Measurements from ENCODE around the gene DIPK2A. TPM values are rescaled to one million over a fixed set of nuclear protein-coding genes. Genes with fewer than 3 reads are reported as not detected.

DIPK2A gene
- total RNA-seq, 1 donor = 38.0 TPM

DNA sequence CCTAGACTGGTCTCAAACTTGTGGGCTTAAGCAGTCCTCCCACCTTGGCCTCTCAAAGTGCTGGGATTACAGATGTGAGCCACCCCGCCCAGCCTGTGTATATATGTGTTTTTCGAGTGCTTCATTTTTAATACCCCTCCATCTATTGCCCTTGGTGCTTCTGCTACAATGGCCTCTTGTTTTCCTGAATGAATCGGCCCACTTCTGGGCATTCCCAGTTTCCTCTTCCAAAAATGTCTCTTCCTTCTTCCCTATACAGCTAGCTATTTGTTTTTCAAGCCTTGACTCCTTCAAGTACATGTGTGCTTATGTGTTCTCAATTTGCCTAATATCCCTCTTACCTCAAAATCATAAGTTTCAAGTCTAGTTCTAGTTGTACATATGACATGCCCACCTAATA, 16.7 kb downstream of the DIPK2A start:
- no peak overlapping the region for H3K4me2 ChIP-seq (ENCODE audit: insufficient read depth, low read length)
- TF ChIP-seq, protein P1, sequence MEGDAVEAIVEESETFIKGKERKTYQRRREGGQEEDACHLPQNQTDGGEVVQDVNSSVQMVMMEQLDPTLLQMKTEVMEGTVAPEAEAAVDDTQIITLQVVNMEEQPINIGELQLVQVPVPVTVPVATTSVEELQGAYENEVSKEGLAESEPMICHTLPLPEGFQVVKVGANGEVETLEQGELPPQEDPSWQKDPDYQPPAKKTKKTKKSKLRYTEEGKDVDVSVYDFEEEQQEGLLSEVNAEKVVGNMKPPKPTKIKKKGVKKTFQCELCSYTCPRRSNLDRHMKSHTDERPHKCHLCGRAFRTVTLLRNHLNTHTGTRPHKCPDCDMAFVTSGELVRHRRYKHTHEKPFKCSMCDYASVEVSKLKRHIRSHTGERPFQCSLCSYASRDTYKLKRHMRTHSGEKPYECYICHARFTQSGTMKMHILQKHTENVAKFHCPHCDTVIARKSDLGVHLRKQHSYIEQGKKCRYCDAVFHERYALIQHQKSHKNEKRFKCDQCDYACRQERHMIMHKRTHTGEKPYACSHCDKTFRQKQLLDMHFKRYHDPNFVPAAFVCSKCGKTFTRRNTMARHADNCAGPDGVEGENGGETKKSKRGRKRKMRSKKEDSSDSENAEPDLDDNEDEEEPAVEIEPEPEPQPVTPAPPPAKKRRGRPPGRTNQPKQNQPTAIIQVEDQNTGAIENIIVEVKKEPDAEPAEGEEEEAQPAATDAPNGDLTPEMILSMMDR (IDR thresholded peaks at IDR 0.05; ENCODE audit: extremely low read depth, low read depth, low read length) = no peak
- H3K79me2 ChIP-seq (ENCODE audit: insufficient read depth, low read length) = no peaks in the 10 kb centered on the region
- no peaks in the 10 kb centered on the region for H3K9me3 ChIP-seq (ENCODE audit: low read depth, low read length)
- H3K36me3 ChIP-seq (ENCODE audit: insufficient read depth, low read length) = no peaks in the 10 kb centered on the region
- H2AFZ ChIP-seq (ENCODE audit: low read length) = no peak overlapping the region
- no peak overlapping the region for H3K4me3 ChIP-seq (ENCODE audit: insufficient read depth, low read length)
- no peaks in the 10 kb centered on the region for H4K20me1 ChIP-seq (ENCODE audit: insufficient read depth, low read length)
- no peaks in the 10 kb centered on the region for H3K4me1 ChIP-seq (ENCODE audit: insufficient read depth, low read length)
- DNase-seq (ENCODE audit: insufficient read length, low spot score, missing footprints) = no peak
- no peak overlapping the region for H3K27ac ChIP-seq (ENCODE audit: low read depth, low read length)
- H3K27me3 ChIP-seq (ENCODE audit: insufficient read depth, low read length) = no peaks in the 10 kb centered on the region

DNA sequence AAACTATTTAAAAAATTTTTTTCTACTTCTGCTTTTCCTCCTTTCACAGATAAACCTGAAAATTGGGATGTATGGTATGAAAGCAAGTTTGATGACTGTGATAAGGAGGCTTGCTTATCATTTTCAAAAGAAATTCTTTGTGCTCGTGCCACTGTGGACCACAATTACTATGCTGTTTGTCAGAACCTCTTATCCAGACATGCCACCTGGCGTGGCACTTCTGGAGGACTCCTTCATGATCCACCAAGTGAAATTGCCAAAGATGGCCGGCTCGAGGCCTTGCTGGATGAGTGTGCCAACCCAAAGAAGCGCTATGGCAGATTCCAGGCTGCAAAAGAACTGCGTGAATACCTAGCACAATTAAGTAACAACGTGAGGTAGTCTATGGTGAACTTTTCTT, 17.8 kb downstream of the DIPK2A start:
- Histone ChIP-seq H3K36me3 (ENCODE audit: insufficient read depth, low read length) (no peaks in the 10 kb centered on the region), H4K20me1 (ENCODE audit: insufficient read depth, low read length) (no peaks in the 10 kb centered on the region), H3K9me3 (ENCODE audit: low read depth, low read length) (no peaks in the 10 kb centered on the region), H3K79me2 (ENCODE audit: insufficient read depth, low read length) (no peaks in the 10 kb centered on the region), H3K4me2 (ENCODE audit: insufficient read depth, low read length) (no peak overlapping the region), H3K27me3 (ENCODE audit: insufficient read depth, low read length) (no peaks in the 10 kb centered on the region), H3K4me3 (ENCODE audit: insufficient read depth, low read length) (no peak overlapping the region), H2AFZ (ENCODE audit: low read length) (no peak overlapping the region), H3K4me1 (ENCODE audit: insufficient read depth, low read length) (no peaks in the 10 kb centered on the region), H3K27ac (ENCODE audit: low read depth, low read length) (no peak overlapping the region)
- no peak for DNase-seq (ENCODE audit: insufficient read length, low spot score, missing footprints)
- TF ChIP-seq, protein P1 (IDR thresholded peaks at IDR 0.05; ENCODE audit: extremely low read depth, low read depth, low read length) = no peak

DNA sequence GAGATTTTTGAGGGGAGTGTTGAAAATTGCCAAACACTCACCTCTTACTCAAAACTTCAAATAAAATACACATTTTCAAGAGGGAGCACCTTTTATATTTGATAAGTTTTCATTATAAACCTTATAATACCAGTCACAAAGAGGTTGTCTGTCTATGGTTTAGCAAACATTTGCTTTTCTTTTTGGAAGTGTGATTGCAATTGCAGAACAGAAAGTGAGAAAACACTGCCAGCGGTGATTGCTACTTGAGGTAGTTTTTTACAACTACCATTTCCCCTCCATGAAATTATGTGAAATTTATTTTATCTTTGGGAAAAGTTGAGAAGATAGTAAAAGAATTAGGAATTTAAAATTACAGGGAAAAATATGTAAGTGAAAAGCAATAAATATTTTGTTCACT, 20.1 kb downstream of the DIPK2A start:
- Histone ChIP-seq H4K20me1 (ENCODE audit: insufficient read depth, low read length) (no peaks in the 10 kb centered on the region), H3K9me3 (ENCODE audit: low read depth, low read length) (no peaks in the 10 kb centered on the region), H3K36me3 (ENCODE audit: insufficient read depth, low read length) (no peaks in the 10 kb centered on the region), H3K4me2 (ENCODE audit: insufficient read depth, low read length) (no peak overlapping the region), H3K4me3 (ENCODE audit: insufficient read depth, low read length) (no peak overlapping the region), H2AFZ (ENCODE audit: low read length) (no peak overlapping the region), H3K27ac (ENCODE audit: low read depth, low read length) (no peak overlapping the region), H3K27me3 (ENCODE audit: insufficient read depth, low read length) (no peaks in the 10 kb centered on the region), H3K79me2 (ENCODE audit: insufficient read depth, low read length) (no peaks in the 10 kb centered on the region), H3K4me1 (ENCODE audit: insufficient read depth, low read length) (no peaks in the 10 kb centered on the region)
- TF ChIP-seq, protein P1 (IDR thresholded peaks at IDR 0.05; ENCODE audit: extremely low read depth, low read depth, low read length) = no peak
- no peak for DNase-seq (ENCODE audit: insufficient read length, low spot score, missing footprints)

DNA sequence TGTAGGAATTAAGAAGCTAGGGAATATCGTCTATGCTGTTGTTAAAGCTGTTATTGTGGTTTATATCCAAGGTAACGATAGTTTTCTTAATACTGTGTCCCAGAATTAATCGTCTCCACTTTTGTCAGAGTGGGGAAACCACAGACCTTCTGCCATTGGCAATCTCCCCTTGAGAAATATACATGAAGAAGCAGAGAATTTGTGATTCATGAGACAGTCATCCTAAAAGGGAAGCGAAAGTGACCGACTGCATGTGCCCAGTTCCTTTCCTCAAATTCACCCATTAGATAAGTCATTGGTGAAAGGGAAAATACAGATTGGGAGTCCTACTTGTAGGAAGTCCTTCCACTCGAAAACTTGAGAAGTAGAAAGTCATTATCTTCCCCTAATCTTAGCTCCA, 26.6 kb downstream of the DIPK2A start:
- Histone ChIP-seq H3K4me1 (ENCODE audit: insufficient read depth, low read length) (peaks cover 10% of the 10 kb centered on the region), H3K9me3 (ENCODE audit: low read depth, low read length) (no peaks in the 10 kb centered on the region), H3K27ac (ENCODE audit: low read depth, low read length) (no peak overlapping the region), H3K4me2 (ENCODE audit: insufficient read depth, low read length) (peak overlapping the region; percentile 41), H3K79me2 (ENCODE audit: insufficient read depth, low read length) (no peaks in the 10 kb centered on the region), H2AFZ (ENCODE audit: low read length) (no peak overlapping the region), H4K20me1 (ENCODE audit: insufficient read depth, low read length) (no peaks in the 10 kb centered on the region), H3K4me3 (ENCODE audit: insufficient read depth, low read length) (peak overlapping the region; percentile 26), H3K27me3 (ENCODE audit: insufficient read depth, low read length) (no peaks in the 10 kb centered on the region), H3K36me3 (ENCODE audit: insufficient read depth, low read length) (no peaks in the 10 kb centered on the region)
- TF ChIP-seq, protein P1 (IDR thresholded peaks at IDR 0.05; ENCODE audit: extremely low read depth, low read depth, low read length) = no peak
- DNase-seq (ENCODE audit: insufficient read length, low spot score, missing footprints) = peak; percentile 60

Measured in osteoblast (primary cell).